OCI-LY7 (cell line): ENCODE data around the gene ART1.

ENCODE experiments used
- EZH2phosphoT487 ChIP-seq: fragments of 200-600 bp; sonication (generic); IDR thresholded peaks from 2 replicates; pipeline ENCODE4 v1.6.1; 2018; ENCODE audit warnings: low read depth, borderline replicate concordance, mild to moderate bottlenecking, mixed run types, antibody characterized with exemption, low read length, moderate library complexity, mixed read lengths
- TF ChIP-seq, protein P1 (sequence below): fragments of 200-600 bp; sonication (generic); conservative IDR thresholded peaks from 2 replicates; pipeline ENCODE4 v1.5.1; 2014; ENCODE audit warnings: mild to moderate bottlenecking, antibody characterized with exemption, low read length, moderate library complexity, mixed read lengths

DNA sequence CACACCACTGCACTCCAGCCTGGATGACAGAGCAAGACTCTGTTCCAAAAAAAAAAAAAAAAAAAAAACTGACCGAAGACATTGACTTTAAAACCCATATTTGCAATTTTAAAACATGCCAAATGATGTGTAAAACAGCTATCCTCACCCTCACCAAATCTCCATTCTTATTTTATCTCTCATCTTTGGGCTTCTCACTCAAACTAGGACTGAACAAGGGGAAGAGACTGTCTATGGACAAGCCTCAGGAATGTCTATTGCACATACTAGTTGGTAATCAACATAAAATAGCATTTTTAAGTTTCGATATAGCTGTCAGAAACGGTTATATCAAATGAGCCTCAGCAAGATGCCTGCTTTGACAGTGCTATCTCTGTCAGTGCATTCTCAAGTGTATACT lies 34.1 kb downstream of the ART1 start:
- TF ChIP-seq, protein P1, sequence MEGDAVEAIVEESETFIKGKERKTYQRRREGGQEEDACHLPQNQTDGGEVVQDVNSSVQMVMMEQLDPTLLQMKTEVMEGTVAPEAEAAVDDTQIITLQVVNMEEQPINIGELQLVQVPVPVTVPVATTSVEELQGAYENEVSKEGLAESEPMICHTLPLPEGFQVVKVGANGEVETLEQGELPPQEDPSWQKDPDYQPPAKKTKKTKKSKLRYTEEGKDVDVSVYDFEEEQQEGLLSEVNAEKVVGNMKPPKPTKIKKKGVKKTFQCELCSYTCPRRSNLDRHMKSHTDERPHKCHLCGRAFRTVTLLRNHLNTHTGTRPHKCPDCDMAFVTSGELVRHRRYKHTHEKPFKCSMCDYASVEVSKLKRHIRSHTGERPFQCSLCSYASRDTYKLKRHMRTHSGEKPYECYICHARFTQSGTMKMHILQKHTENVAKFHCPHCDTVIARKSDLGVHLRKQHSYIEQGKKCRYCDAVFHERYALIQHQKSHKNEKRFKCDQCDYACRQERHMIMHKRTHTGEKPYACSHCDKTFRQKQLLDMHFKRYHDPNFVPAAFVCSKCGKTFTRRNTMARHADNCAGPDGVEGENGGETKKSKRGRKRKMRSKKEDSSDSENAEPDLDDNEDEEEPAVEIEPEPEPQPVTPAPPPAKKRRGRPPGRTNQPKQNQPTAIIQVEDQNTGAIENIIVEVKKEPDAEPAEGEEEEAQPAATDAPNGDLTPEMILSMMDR: no peak
- no peak for TF ChIP-seq EZH2phosphoT487
